Measurements from ENCODE around the gene GGTA1.
"Not testable (repeated sequence)": the region's sequence is repeated elsewhere in the genome, so short reads cannot be mapped to it uniquely, and the experiment has no call there.

The GGTA1 gene

GRCh38 chr9:121499427-121500164, at the start of gene GGTA1:
Gene GGTA1, minus strand, starts transcription at chr9:121499844. Its CDS starts 31,922 bp downstream, at chr9:121467922.
- no peak for TF ChIP-seq JUND (IDR thresholded peaks at IDR 0.05; ENCODE audit: low read depth)
- in situ Hi-C loops (cut with HindIII; ENCODE audit: low pct_unique_long_range_greater_than_20kb, low sequenced_read_pairs): no loop called here
- DNase-seq (ENCODE audit: low read depth in 1 of 2, low spot score in 1 of 2): peak; percentile 71 to 89

GRCh38 chr9:121548666-121549065, 49.0 kb upstream of the GGTA1 start:
- no peak for TF ChIP-seq JUND (IDR thresholded peaks at IDR 0.05; ENCODE audit: low read depth)
- DNase-seq (ENCODE audit: low read depth in 1 of 2, low spot score in 1 of 2): no peak
- in situ Hi-C loops (cut with HindIII; ENCODE audit: low pct_unique_long_range_greater_than_20kb, low sequenced_read_pairs): no loop called here

- DNase-seq (ENCODE audit: low read depth in 1 of 2, low spot score in 1 of 2): peak; percentile 93 to 99
- in situ Hi-C loops (cut with HindIII; ENCODE audit: low pct_unique_long_range_greater_than_20kb, low sequenced_read_pairs): no loop called here
- TF ChIP-seq JUND (IDR thresholded peaks at IDR 0.05; ENCODE audit: low read depth): no peak
Measured at GRCh38 chr9:121545875-121546423, 46.3 kb upstream of the GGTA1 start.

- in situ Hi-C loops (cut with HindIII; ENCODE audit: low pct_unique_long_range_greater_than_20kb, low sequenced_read_pairs): no loop called here
- no peak for DNase-seq (ENCODE audit: low read depth in 1 of 2, low spot score in 1 of 2)
- TF ChIP-seq JUND (IDR thresholded peaks at IDR 0.05; ENCODE audit: low read depth): no peak
Measured at GRCh38 chr9:121545150-121545874, 45.7 kb upstream of the GGTA1 start.

GRCh38 chr9:121542025-121542424, 42.4 kb upstream of the GGTA1 start:
- no peak for DNase-seq (ENCODE audit: low read depth in 1 of 2, low spot score in 1 of 2)
- in situ Hi-C loops (cut with HindIII; ENCODE audit: low pct_unique_long_range_greater_than_20kb, low sequenced_read_pairs): no loop called here
- TF ChIP-seq JUND (IDR thresholded peaks at IDR 0.05; ENCODE audit: low read depth): no peak

GRCh38 chr9:121541256-121541655, 41.6 kb upstream of the GGTA1 start:
- no peak for TF ChIP-seq JUND (IDR thresholded peaks at IDR 0.05; ENCODE audit: low read depth)
- DNase-seq (ENCODE audit: low read depth in 1 of 2, low spot score in 1 of 2): no peak
- in situ Hi-C loops (cut with HindIII; ENCODE audit: low pct_unique_long_range_greater_than_20kb, low sequenced_read_pairs): no loop called here

GRCh38 chr9:121538221-121538620, 38.6 kb upstream of the GGTA1 start:
- peak; percentile 50 to 82 for DNase-seq (ENCODE audit: low read depth in 1 of 2, low spot score in 1 of 2)
- in situ Hi-C loops (cut with HindIII; ENCODE audit: low pct_unique_long_range_greater_than_20kb, low sequenced_read_pairs): no loop called here
- TF ChIP-seq JUND (IDR thresholded peaks at IDR 0.05; ENCODE audit: low read depth): no peak

- TF ChIP-seq JUND (IDR thresholded peaks at IDR 0.05; ENCODE audit: low read depth): no peak
- DNase-seq (ENCODE audit: low read depth in 1 of 2, low spot score in 1 of 2): no peak
- in situ Hi-C loops (cut with HindIII; ENCODE audit: low pct_unique_long_range_greater_than_20kb, low sequenced_read_pairs): no loop called here
Measured at GRCh38 chr9:121537283-121537682, 37.6 kb upstream of the GGTA1 start.

- in situ Hi-C loops (cut with HindIII; ENCODE audit: low pct_unique_long_range_greater_than_20kb, low sequenced_read_pairs): no loop called here
- TF ChIP-seq JUND (IDR thresholded peaks at IDR 0.05; ENCODE audit: low read depth): no peak
- no peak for DNase-seq (ENCODE audit: low read depth in 1 of 2, low spot score in 1 of 2)
Measured at GRCh38 chr9:121532881-121533280, 33.2 kb upstream of the GGTA1 start.

GRCh38 chr9:121529237-121529987, 29.8 kb upstream of the GGTA1 start:
- DNase-seq (ENCODE audit: low read depth in 1 of 2, low spot score in 1 of 2): no peak
- TF ChIP-seq JUND (IDR thresholded peaks at IDR 0.05; ENCODE audit: low read depth): no peak
- in situ Hi-C loops (cut with HindIII; ENCODE audit: low pct_unique_long_range_greater_than_20kb, low sequenced_read_pairs): no loop called here

GRCh38 chr9:121528642-121529041, 29.0 kb upstream of the GGTA1 start:
- in situ Hi-C loops (cut with HindIII; ENCODE audit: low pct_unique_long_range_greater_than_20kb, low sequenced_read_pairs): no loop called here
- no peak for TF ChIP-seq JUND (IDR thresholded peaks at IDR 0.05; ENCODE audit: low read depth)
- no peak for DNase-seq (ENCODE audit: low read depth in 1 of 2, low spot score in 1 of 2)

- no peak for DNase-seq (ENCODE audit: low read depth in 1 of 2, low spot score in 1 of 2)
- TF ChIP-seq JUND (IDR thresholded peaks at IDR 0.05; ENCODE audit: low read depth): no peak
- in situ Hi-C loops (cut with HindIII; ENCODE audit: low pct_unique_long_range_greater_than_20kb, low sequenced_read_pairs): no loop called here
Measured at GRCh38 chr9:121527371-121527770, 27.7 kb upstream of the GGTA1 start.

- in situ Hi-C loops (cut with HindIII; ENCODE audit: low pct_unique_long_range_greater_than_20kb, low sequenced_read_pairs); DNase-seq (ENCODE audit: low read depth in 1 of 2, low spot score in 1 of 2): not testable (repeated sequence)
Measured at GRCh38 chr9:121519688-121520087, 20.0 kb upstream of the GGTA1 start.

All from T47D (cell line).